Measurements from ENCODE around the gene LRIT3. TPM values are rescaled to one million over a fixed set of nuclear protein-coding genes. Genes with fewer than 3 reads are reported as not detected.

The LRIT3 gene
- total and polyA plus RNA-seq, 2 donors (not counting 3 experiments of a cell fraction or from before 2014, with no cell fraction given) = 0.06 to 0.13 TPM

DNA sequence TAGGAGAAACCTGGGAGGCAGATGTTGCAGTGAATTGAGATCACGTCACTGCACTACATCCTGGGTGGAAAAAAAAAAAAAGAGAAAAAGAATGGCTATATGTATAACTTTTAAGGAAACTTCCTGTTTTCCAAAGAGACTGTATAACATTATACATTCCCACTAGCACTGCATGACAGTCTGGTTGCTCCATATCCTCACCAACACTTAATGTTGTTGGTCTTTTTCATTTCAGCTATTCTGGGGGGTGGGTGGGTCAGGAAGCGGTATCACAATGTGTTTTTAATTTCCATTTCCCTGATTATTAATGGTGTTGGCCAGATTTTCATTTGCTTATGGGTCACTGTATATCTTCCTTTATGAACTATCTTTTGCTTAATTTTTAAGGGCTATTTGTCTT is 13.4 kb downstream of the LRIT3 start:
- no peak overlapping the region for H3K9ac ChIP-seq (replicated peaks; ENCODE audit: extremely low read depth, insufficient read depth, low read length)
- no peaks in the 10 kb centered on the region for H3K79me2 ChIP-seq (ENCODE audit: control insufficient read depth, insufficient read depth, low read length)
- dilution Hi-C loops (cut with MboI; ENCODE audit: extremely low pct_ligation_motif_present, low sequenced_read_pairs) = no loop called here
- no peak for TF ChIP-seq FOS (IDR thresholded peaks at IDR 0.05; ENCODE audit: borderline replicate concordance, insufficient read depth, low read length)
- TF ChIP-seq POLR2AphosphoS5 (IDR thresholded peaks at IDR 0.05; ENCODE audit: insufficient read depth, low read depth, low read length) = no peak
- no peak for TF ChIP-seq GATA2 (IDR thresholded peaks at IDR 0.05; ENCODE audit: insufficient read depth, insufficient read length, low read depth, low read length)
- no peak for TF ChIP-seq JUN (IDR thresholded peaks at IDR 0.05; ENCODE audit: borderline replicate concordance, insufficient read depth, insufficient read length, low read depth)
- no peak for TF ChIP-seq EZH2 (IDR thresholded peaks at IDR 0.05; ENCODE audit: borderline replicate concordance, low read depth, low read length, severe bottlenecking)
- TF ChIP-seq, protein P1, sequence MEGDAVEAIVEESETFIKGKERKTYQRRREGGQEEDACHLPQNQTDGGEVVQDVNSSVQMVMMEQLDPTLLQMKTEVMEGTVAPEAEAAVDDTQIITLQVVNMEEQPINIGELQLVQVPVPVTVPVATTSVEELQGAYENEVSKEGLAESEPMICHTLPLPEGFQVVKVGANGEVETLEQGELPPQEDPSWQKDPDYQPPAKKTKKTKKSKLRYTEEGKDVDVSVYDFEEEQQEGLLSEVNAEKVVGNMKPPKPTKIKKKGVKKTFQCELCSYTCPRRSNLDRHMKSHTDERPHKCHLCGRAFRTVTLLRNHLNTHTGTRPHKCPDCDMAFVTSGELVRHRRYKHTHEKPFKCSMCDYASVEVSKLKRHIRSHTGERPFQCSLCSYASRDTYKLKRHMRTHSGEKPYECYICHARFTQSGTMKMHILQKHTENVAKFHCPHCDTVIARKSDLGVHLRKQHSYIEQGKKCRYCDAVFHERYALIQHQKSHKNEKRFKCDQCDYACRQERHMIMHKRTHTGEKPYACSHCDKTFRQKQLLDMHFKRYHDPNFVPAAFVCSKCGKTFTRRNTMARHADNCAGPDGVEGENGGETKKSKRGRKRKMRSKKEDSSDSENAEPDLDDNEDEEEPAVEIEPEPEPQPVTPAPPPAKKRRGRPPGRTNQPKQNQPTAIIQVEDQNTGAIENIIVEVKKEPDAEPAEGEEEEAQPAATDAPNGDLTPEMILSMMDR (IDR thresholded peaks at IDR 0.05; ENCODE audit: extremely low read depth in 1 of 2, insufficient read depth in 1 of 2, low read depth in 1 of 2, low read length in 2 of 2) = no peak
- TF ChIP-seq, protein P2, sequence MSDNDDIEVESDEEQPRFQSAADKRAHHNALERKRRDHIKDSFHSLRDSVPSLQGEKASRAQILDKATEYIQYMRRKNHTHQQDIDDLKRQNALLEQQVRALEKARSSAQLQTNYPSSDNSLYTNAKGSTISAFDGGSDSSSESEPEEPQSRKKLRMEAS (IDR thresholded peaks at IDR 0.05; ENCODE audit: insufficient read depth, insufficient read length) = no peak
- TF ChIP-seq MYC (IDR thresholded peaks at IDR 0.05; ENCODE audit: low read depth, low read length) = no peak
- TF ChIP-seq POLR2A (IDR thresholded peaks at IDR 0.05; ENCODE audit: low read depth, low read length) = no peak
- no peaks in the 10 kb centered on the region for H3K4me1 ChIP-seq (ENCODE audit: control insufficient read depth, extremely low read depth, insufficient read depth, low read length)
- H3K27me3 ChIP-seq (ENCODE audit: control insufficient read depth in 2 of 2, insufficient read depth in 2 of 2, low read length in 2 of 2) = no peaks in the 10 kb centered on the region
- intact Hi-C loops (cut with micrococcal nuclease) = no loop called here
- no peak overlapping the region for H3K4me3 ChIP-seq (replicated peaks in 1 of 3; ENCODE audit: insufficient read depth in 1 of 3, low read depth in 1 of 3, low read length in 3 of 3)
- H3K9me3 ChIP-seq (replicated peaks; ENCODE audit: control insufficient read depth, insufficient read depth, low read length) = no peaks in the 10 kb centered on the region
- no peak overlapping the region for H3K27ac ChIP-seq (ENCODE audit: insufficient read depth, low read depth, low read length)
- H3K36me3 ChIP-seq (ENCODE audit: control insufficient read depth in 2 of 2, extremely low read depth in 1 of 2, insufficient read depth in 2 of 2, low read length in 2 of 2) = no peaks in the 10 kb centered on the region
- BruUV-seq (replicated peaks) = no TSS peak
- no peak overlapping the region for H2AFZ ChIP-seq (ENCODE audit: low read depth, low read length)
- no peaks in the 10 kb centered on the region for H4K20me1 ChIP-seq (replicated peaks; ENCODE audit: control insufficient read depth, extremely low read depth, insufficient read depth, low read length)
- no peak overlapping the region for H3K4me2 ChIP-seq (ENCODE audit: insufficient read depth, low read length)
- H3K9me1 ChIP-seq (replicated peaks; ENCODE audit: control insufficient read depth, extremely low read depth, insufficient read depth, low read length) = no peaks in the 10 kb centered on the region
- POLR2A ChIA-PET = no interaction called here
- CTCF ChIA-PET = interaction anchor here (0.6 kb wide), 1 partner anchor 21 kb away, joined by 3 read pairs; no protein-coding TSS in a partner anchor
- no peak for FAIRE-seq
- DNase-seq (ENCODE audit: low read depth, low spot score) = no peak
